Measurements from ENCODE around the gene SPATA9.

Gene SPATA9

DNA sequence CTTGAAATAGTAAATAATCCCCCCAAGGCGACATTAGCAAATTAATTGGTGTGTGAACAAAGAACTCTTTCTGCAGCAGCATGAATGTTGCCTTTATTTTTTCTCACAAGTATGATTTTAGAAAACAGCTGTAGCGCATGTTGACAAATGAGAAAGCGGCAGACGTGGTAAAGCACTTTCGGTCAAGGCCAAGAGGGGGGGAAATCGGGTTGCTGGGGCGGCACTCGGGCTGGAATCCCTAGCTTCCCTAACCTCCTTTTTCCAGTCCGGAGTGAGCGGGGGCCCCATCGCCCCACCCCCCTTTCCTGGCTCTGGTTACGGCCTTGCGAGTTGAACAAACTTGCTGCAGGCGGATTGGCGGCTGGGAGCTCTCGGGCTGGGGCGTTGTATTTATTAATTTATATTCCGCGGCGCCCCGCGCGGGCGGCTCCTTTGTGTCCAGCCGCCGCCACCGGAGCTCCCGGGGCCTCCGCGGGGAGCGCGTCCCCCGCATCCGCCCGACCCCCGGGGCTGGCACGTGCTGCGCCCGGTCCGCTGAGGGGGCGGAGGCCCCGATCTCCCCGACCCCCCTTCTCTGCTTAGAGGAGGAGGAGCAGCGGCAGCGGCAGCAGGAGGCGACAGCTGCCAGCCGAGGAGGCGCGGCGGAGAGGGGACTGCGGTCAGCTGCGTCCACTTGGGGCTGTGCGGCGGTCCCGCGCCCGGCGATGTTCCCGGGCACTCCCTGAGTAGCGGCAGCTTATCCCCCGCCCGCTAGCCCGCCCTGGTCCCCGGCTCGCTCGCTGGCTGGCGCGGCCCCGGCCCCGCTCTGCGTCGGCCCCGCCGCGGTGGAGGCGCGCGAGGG, 48.2 kb upstream of the SPATA9 start, which contains the start of gene RHOBTB3 (continued):
- TF ChIP-seq, protein P1, sequence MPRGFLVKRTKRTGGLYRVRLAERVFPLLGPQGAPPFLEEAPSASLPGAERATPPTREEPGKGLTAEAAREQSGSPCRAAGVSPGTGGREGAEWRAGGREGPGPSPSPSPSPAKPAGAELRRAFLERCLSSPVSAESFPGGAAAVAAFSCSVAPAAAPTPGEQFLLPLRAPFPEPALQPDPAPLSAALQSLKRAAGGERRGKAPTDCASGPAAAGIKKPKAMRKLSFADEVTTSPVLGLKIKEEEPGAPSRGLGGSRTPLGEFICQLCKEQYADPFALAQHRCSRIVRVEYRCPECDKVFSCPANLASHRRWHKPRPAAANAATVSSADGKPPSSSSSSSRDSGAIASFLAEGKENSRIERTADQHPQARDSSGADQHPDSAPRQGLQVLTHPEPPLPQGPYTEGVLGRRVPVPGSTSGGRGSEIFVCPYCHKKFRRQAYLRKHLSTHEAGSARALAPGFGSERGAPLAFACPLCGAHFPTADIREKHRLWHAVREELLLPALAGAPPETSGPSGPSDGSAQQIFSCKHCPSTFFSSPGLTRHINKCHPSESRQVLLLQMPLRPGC (tag by site-specific recombination; IDR thresholded peaks at IDR 0.05) = no peak
- TF ChIP-seq ZEB2 (tag by site-specific recombination; IDR thresholded peaks at IDR 0.05) (peak; percentile 77; the same call in 1 of the 2 replicates), GFI1B (tag by site-specific recombination; IDR thresholded peaks at IDR 0.05) (no peak), SP2 (tag by site-specific recombination; IDR thresholded peaks at IDR 0.05) (peak; percentile 52), ZBTB20 (tag by site-specific recombination; IDR thresholded peaks at IDR 0.05) (peak; percentile 73; the same call in 1 of the 2 replicates), ZNF114 (tag by site-specific recombination; IDR thresholded peaks at IDR 0.05) (no peak), ZNF133 (tag by site-specific recombination; IDR thresholded peaks at IDR 0.05) (no peak), ZNF843 (tag by site-specific recombination; IDR thresholded peaks at IDR 0.05) (0 out of 2 replicates have a peak, but pooled peaks have one; percentile 8), ZFHX2 (tag by site-specific recombination; conservative IDR thresholded peaks at IDR 0.05) (peak; percentile 97), TCF7L2 (IDR thresholded peaks at IDR 0.05; ENCODE audit: borderline replicate concordance, low read depth, low read length) (peak; percentile 96), ZNF121 (tag by site-specific recombination; IDR thresholded peaks at IDR 0.05) (no peak; the same call in 1 of the 2 replicates), ZNF473 (tag by site-specific recombination; IDR thresholded peaks at IDR 0.05) (no peak), ZNF768 (tag by site-specific recombination; IDR thresholded peaks at IDR 0.05) (no peak), ZNF214 (tag by site-specific recombination; IDR thresholded peaks at IDR 0.05; ENCODE audit: borderline replicate concordance) (no peak), IKZF3 (tag by site-specific recombination; IDR thresholded peaks at IDR 0.05) (peak; percentile 97), ZFP3 (tag by site-specific recombination; IDR thresholded peaks at IDR 0.05; ENCODE audit: low read depth) (no peak), EGR2 (tag by site-specific recombination; IDR thresholded peaks at IDR 0.05; ENCODE audit: low read depth) (peak; percentile 65), ZNF398 (tag by site-specific recombination; IDR thresholded peaks at IDR 0.05) (peak; percentile 97), HOXC10 (CRISPR knock-in tag; IDR thresholded peaks at IDR 0.05) (0 out of 2 replicates have a peak, but pooled peaks have one; percentile 59), ZNF341 (tag by site-specific recombination; IDR thresholded peaks at IDR 0.05; ENCODE audit: low read depth) (peak; percentile 83), ZNF335 (tag by site-specific recombination; conservative IDR thresholded peaks at IDR 0.05) (peak; percentile 92), WT1 (tag by site-specific recombination; IDR thresholded peaks at IDR 0.05) (peak; percentile 79), ZNF24 (tag by site-specific recombination; IDR thresholded peaks at IDR 0.05) (0 out of 2 replicates have a peak, but pooled peaks have one; percentile 37), ZSCAN30 (tag by site-specific recombination; IDR thresholded peaks at IDR 0.05) (peak; percentile 86), ZNF76 (tag by site-specific recombination; IDR thresholded peaks at IDR 0.05; ENCODE audit: borderline replicate concordance, low read depth) (peak; percentile 35; the same call in 1 of the 2 replicates), ZNF423 (tag by site-specific recombination; IDR thresholded peaks at IDR 0.05) (peak; percentile 70; the same call in 1 of the 2 replicates), ZNF600 (tag by site-specific recombination; IDR thresholded peaks at IDR 0.05) (peak; percentile 97), REPIN1 (tag by site-specific recombination; IDR thresholded peaks at IDR 0.05; ENCODE audit: low read depth) (no peak), ZBTB6 (tag by site-specific recombination; IDR thresholded peaks at IDR 0.05) (peak; percentile 8; the same call in 1 of the 2 replicates), MYNN (tag by site-specific recombination; IDR thresholded peaks at IDR 0.05; ENCODE audit: borderline replicate concordance) (no peak), GLIS2 (tag by site-specific recombination; IDR thresholded peaks at IDR 0.05) (peak; percentile 92), TRIM28 (IDR thresholded peaks at IDR 0.05; ENCODE audit: borderline replicate concordance, low read length) (peak; percentile 66; the same call in 1 of the 2 replicates), ZBTB44 (tag by site-specific recombination; IDR thresholded peaks at IDR 0.05) (peak; percentile 9; the same call in 1 of the 2 replicates)
- TF ChIP-seq, protein P2, sequence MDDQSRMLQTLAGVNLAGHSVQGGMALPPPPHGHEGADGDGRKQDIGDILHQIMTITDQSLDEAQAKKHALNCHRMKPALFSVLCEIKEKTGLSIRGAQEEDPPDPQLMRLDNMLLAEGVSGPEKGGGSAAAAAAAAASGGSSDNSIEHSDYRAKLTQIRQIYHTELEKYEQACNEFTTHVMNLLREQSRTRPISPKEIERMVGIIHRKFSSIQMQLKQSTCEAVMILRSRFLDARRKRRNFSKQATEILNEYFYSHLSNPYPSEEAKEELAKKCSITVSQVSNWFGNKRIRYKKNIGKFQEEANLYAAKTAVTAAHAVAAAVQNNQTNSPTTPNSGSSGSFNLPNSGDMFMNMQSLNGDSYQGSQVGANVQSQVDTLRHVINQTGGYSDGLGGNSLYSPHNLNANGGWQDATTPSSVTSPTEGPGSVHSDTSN (CRISPR knock-in tag; IDR thresholded peaks at IDR 0.05) = peak; percentile 19; the same call in 1 of the 2 replicates
